B cell (primary cell): Measurements from ENCODE around the gene BOC. TPM values are rescaled to one million over a fixed set of nuclear protein-coding genes. Genes with fewer than 3 reads are reported as not detected.

Experiments
- ATAC-seq: fragments of 200-7000 bp; cut with Tn5 transposase; one replicate; pipeline ENCODE4 v1.10.0; 2021; ENCODE audit warnings: low read depth, mild to moderate bottlenecking, moderate number of reproducible peaks, moderate library complexity
- CTCF ChIA-PET: fragments of 350-600 bp; sonication (Branson Sonifier 250); formaldehyde crosslinking; loops from one replicate; lab custom pipeline; 2021; ENCODE audit warnings: antibody characterized with exemption, inconsistent platforms; lab: Charles Lee
- POLR2A ChIA-PET: fragments of 350-600 bp; sonication (Branson Sonifier 250); formaldehyde crosslinking; loops from one replicate; lab custom pipeline; 2021; ENCODE audit warnings: antibody characterized with exemption; lab: Charles Lee
- DNase-seq: peaks from one replicate; pipeline ENCODE4 v3.0.0; 2013
- H2AFZ ChIP-seq: 2 replicates; pipeline ENCODE4 v1.6.1; 2012; ENCODE audit warnings: mild to moderate bottlenecking, low read depth, low read length; ENCODE audit not compliant: insufficient read depth, poor library complexity, severe bottlenecking
- H3K27ac ChIP-seq, 2 donors: 1 replicate in 1 of 2; 2 replicates in 1 of 2; pipeline ENCODE4 v1.5.1; 2012 to 2013; ENCODE audit warnings: low read length in 2 of 2, mild to moderate bottlenecking in 2 of 2, moderate library complexity in 1 of 2
- H3K27me3 ChIP-seq, 4 experiments: fragments of 200-600 bp in 1 of 4; sonication (generic) in 1 of 4; replicated peaks in 1 of 4; 1 replicate in 2 of 4; 2 replicates in 2 of 4; pipeline versions ENCODE4 v1.6.1 to v1.7.0; 2013 to 2016; ENCODE audit warnings: low read length in 3 of 4, mild to moderate bottlenecking in 2 of 4, mixed read lengths in 1 of 4, moderate library complexity in 1 of 4; ENCODE audit not compliant: insufficient read depth in 4 of 4, control insufficient read depth in 3 of 4; ENCODE audit errors: control extremely low read depth in 1 of 4
- H3K36me3 ChIP-seq, 2 experiments: replicated peaks in 1 of 2; 1 replicate in 1 of 2; 2 replicates in 1 of 2; pipeline versions ENCODE4 v1.6.1 to v1.7.1; 2013; ENCODE audit warnings: low read length in 1 of 2; ENCODE audit not compliant: insufficient read depth in 2 of 2, control insufficient read depth in 1 of 2; ENCODE audit errors: control extremely low read depth in 1 of 2, extremely low read depth in 1 of 2
- H3K4me1 ChIP-seq, 2 donors: fragments of 200-600 bp in 1 of 2; sonication (generic) in 1 of 2; 1 replicate in 1 of 2; 2 replicates in 1 of 2; pipeline versions ENCODE4 v1.5.1 to v1.6.1; 2013 to 2017; ENCODE audit warnings: low read length in 2 of 2; ENCODE audit not compliant: control insufficient read depth in 2 of 2, insufficient read depth in 2 of 2
- H3K4me2 ChIP-seq: replicated peaks from 2 replicates; pipeline ENCODE3; 2012; ENCODE audit warnings: mild to moderate bottlenecking, low read depth, low read length; ENCODE audit not compliant: poor library complexity, severe bottlenecking
- H3K4me3 ChIP-seq, 5 experiments: fragments of 200-600 bp in 1 of 5; sonication (generic) in 1 of 5; 1 replicate in 3 of 5; 2 replicates in 2 of 5; pipeline versions ENCODE4 v1.5.1 to v1.7.0; 2011 to 2016; ENCODE audit warnings: low read length in 4 of 5, mild to moderate bottlenecking in 4 of 5, low read depth in 2 of 5, control low read depth in 1 of 5, moderate library complexity in 1 of 5; ENCODE audit not compliant: insufficient read depth in 1 of 5; ENCODE audit errors: control extremely low read depth in 1 of 5, extremely low read depth in 1 of 5
- H3K79me2 ChIP-seq: fragments of 200-600 bp; sonication (generic); one replicate; pipeline ENCODE4 v1.6.0; 2016; ENCODE audit warnings: low read length; ENCODE audit not compliant: control insufficient read depth, insufficient read depth
- H3K9ac ChIP-seq: fragments of 200-600 bp; sonication (generic); 2 replicates; pipeline ENCODE4 v1.6.1; 2017; ENCODE audit warnings: mild to moderate bottlenecking, low read length, moderate library complexity
- H3K9me3 ChIP-seq, 3 donors: one replicate each; pipeline versions ENCODE4 v1.6.1 to v1.7.1; 2013; ENCODE audit warnings: low read length in 2 of 3; ENCODE audit not compliant: control insufficient read depth in 2 of 3, insufficient read depth in 1 of 3; ENCODE audit errors: control extremely low read depth in 1 of 3
- H4K20me1 ChIP-seq: 2 replicates; pipeline ENCODE4 v1.6.0; 2012; ENCODE audit warnings: mild to moderate bottlenecking, low read length; ENCODE audit not compliant: insufficient read depth, control insufficient read depth, poor library complexity, severe bottlenecking
- H3K27ac Mint-ChIP-seq: one replicate; pipeline ENCODE4 v1.8.0; 2021; ENCODE audit warnings: mixed read lengths
- H3K27me3 Mint-ChIP-seq: one replicate; pipeline ENCODE4 v1.8.0; 2021; ENCODE audit warnings: mixed read lengths
- H3K4me1 Mint-ChIP-seq: one replicate; pipeline ENCODE4 v1.8.0; 2021; ENCODE audit warnings: mixed read lengths
- H3K4me3 Mint-ChIP-seq: one replicate; pipeline ENCODE4 v1.8.0; 2021; ENCODE audit warnings: mixed read lengths
- H3K9me3 Mint-ChIP-seq: one replicate; pipeline ENCODE4 v1.8.0; 2022; ENCODE audit warnings: mixed read lengths; ENCODE audit not compliant: insufficient read depth
- EZH2 ChIP-seq: IDR thresholded peaks from 2 replicates; pipeline ENCODE4 v1.6.1; 2012; ENCODE audit warnings: borderline replicate concordance, low read depth, mild to moderate bottlenecking, moderate library complexity, low read length; ENCODE audit not compliant: insufficient read depth, poor library complexity, severe bottlenecking
- WGBS: methylation state at CpG from one replicate; pipeline ENCODE4 v1.1.5; 2013; ENCODE audit warnings: missing lambda C conversion rate; ENCODE audit not compliant: insufficient coverage; 5-methylcytosine and 5-hydroxymethylcytosine counted together
- intact Hi-C: fragments of 100-400 bp; cut with micrococcal nuclease; formaldehyde crosslinking; loops from one replicate; pipeline ENCODE4 v1.10.0; 2022
- polyA plus RNA-seq: library from polyadenylated mRNA; depleted of rRNA; stranded (reverse); fragments of >200 nt; gene quantifications from 2 replicates; pipeline ENCODE4 v1.2.3, GENCODE V29; 2012
- total RNA-seq, 2 donors: library from RNA; stranded (reverse); fragments of 120-200 nt in 1 of 2; gene quantifications; 1 replicate in 1 of 2; 2 replicates in 1 of 2; pipeline versions ENCODE4 v1.2.3 to v1.2.4, GENCODE V29; 2013 to 2022
- TF ChIP-seq, protein P1 (sequence below): fragments of 200-600 bp; IDR thresholded peaks from one replicate; pipeline ENCODE4 v1.8.0; 2022; ENCODE audit warnings: antibody characterized with exemption, mild to moderate bottlenecking

The BOC gene
- total and polyA plus RNA-seq, 2 donors (not counting 1 experiment from before 2014, with no cell fraction given), result 0.12 to 2.0 TPM

DNA sequence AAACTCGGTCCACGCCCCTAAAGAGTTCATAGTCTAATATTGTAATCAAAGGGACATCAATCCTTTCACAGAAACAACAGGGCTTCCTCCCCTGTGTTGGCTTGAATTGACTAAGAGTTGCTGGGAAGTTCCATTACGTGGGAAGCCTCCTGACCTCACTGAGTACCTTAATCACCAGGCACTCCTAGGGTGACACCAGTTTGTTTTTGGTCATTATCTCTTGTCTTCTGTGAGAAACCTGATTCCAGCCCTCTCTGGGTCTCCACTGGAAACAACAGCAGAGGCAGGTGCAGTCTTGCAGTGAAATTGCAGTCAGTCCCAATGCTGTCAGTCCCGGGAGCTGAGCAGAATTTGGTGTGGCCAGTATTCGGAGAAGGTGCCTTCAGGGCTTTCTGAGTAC, 55.4 kb downstream of the BOC start:
- TF ChIP-seq, protein P1, sequence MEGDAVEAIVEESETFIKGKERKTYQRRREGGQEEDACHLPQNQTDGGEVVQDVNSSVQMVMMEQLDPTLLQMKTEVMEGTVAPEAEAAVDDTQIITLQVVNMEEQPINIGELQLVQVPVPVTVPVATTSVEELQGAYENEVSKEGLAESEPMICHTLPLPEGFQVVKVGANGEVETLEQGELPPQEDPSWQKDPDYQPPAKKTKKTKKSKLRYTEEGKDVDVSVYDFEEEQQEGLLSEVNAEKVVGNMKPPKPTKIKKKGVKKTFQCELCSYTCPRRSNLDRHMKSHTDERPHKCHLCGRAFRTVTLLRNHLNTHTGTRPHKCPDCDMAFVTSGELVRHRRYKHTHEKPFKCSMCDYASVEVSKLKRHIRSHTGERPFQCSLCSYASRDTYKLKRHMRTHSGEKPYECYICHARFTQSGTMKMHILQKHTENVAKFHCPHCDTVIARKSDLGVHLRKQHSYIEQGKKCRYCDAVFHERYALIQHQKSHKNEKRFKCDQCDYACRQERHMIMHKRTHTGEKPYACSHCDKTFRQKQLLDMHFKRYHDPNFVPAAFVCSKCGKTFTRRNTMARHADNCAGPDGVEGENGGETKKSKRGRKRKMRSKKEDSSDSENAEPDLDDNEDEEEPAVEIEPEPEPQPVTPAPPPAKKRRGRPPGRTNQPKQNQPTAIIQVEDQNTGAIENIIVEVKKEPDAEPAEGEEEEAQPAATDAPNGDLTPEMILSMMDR, result no peak
- TF ChIP-seq EZH2, result no peak
- ATAC-seq, result no peak
- H3K27ac ChIP-seq, result no peak overlapping the region
- Mint-ChIP-seq H3K27me3 (peaks cover 12% of the 10 kb centered on the region), H3K4me1 (no peaks in the 10 kb centered on the region), H3K27ac (no peak overlapping the region), H3K9me3 (no peaks in the 10 kb centered on the region), H3K4me3 (no peak overlapping the region)
- ChIA-PET CTCF (no interaction called here), POLR2A (no interaction called here)
- no peak for DNase-seq
- H4K20me1 ChIP-seq, result no peaks in the 10 kb centered on the region
- H3K9ac ChIP-seq, result no peak overlapping the region
- H3K27me3 ChIP-seq, result no peaks in the 10 kb centered on the region
- H3K4me2 ChIP-seq, result no peak overlapping the region
- intact Hi-C loops, result no loop called here
- no peaks in the 10 kb centered on the region for H3K36me3 ChIP-seq
- WGBS, result 71% methylated on average over 1 of the region's 5 CpGs
- H3K9me3 ChIP-seq, result no peaks in the 10 kb centered on the region
- H2AFZ ChIP-seq, result no peak overlapping the region
- no peaks in the 10 kb centered on the region for H3K4me1 ChIP-seq
- no peak overlapping the region for H3K4me3 ChIP-seq
- no peaks in the 10 kb centered on the region for H3K79me2 ChIP-seq

DNA sequence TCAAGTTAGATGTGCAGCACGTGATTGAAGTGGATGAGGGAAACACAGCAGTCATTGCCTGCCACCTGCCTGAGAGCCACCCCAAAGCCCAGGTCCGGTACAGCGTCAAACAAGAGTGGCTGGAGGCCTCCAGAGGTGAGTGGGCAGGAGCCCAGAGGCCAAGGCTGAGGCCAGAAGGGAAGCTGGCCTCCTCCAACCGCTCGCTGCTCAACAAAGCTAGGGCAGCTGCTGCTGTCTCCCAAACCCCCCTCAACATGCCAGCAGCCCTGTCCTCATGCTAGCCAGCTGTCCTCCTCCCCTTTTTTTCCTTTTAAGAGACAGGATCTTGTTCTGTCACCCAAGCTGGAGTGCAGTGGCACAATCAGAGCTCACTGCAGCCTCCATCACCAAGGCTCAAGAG, 57.0 kb downstream of the BOC start:
- H2AFZ ChIP-seq, result no peak overlapping the region
- WGBS, result 98% methylated on average over 4 of the region's 5 CpGs
- ChIA-PET CTCF (no interaction called here), POLR2A (no interaction called here)
- H3K79me2 ChIP-seq, result no peaks in the 10 kb centered on the region
- ATAC-seq (no peak), DNase-seq (no peak)
- Mint-ChIP-seq H3K9me3 (no peaks in the 10 kb centered on the region), H3K4me1 (no peaks in the 10 kb centered on the region), H3K4me3 (no peak overlapping the region), H3K27ac (no peak overlapping the region), H3K27me3 (peaks cover 3% of the 10 kb centered on the region)
- no peak overlapping the region for H3K9ac ChIP-seq
- H3K27me3 ChIP-seq, result no peaks in the 10 kb centered on the region
- no peak overlapping the region for H3K4me2 ChIP-seq
- intact Hi-C loops, result no loop called here
- H4K20me1 ChIP-seq, result no peaks in the 10 kb centered on the region
- H3K36me3 ChIP-seq, result no peaks in the 10 kb centered on the region
- no peak overlapping the region for H3K4me3 ChIP-seq
- no peak overlapping the region for H3K27ac ChIP-seq
- TF ChIP-seq, protein P1, result no peak
- TF ChIP-seq EZH2, result no peak
- H3K9me3 ChIP-seq, result no peaks in the 10 kb centered on the region
- H3K4me1 ChIP-seq, result no peaks in the 10 kb centered on the region
